Islet of Langerhans (tissue), 1 donor: ENCODE measurements around the gene KAT2B.
A peak's percentile ranks its signal among the peaks of the same experiment; 100 is the strongest.
"Not testable (repeated sequence)": the region's sequence is repeated elsewhere in the genome, so short reads cannot be mapped to it uniquely, and the experiment has no call there.

Experiments
- FAIRE-seq: peaks from one replicate; lab custom pipeline; 2011; peaks lifted over from hg19 to GRCh38; lab: Jason Lieb, UNC

The KAT2B gene

DNA sequence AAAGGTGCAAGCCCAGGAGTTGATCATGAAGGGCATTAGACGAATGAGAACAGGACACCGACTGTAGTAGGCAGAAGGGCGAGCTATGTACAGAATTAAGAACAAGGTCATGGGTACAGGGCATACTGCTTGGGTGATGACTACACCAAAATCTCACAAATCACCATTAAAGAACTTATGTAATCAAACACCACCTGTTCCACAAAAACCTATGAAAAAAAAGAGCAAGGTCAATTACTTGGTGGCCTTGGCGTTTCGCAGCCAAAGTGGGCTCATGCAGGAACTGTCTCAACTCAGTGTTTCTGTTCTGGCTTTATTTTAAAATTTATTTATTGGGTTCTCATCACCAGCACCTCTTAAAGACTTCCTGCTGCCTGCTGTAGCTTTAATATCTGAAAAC, 2.1 kb downstream of the KAT2B start:
- no peak for FAIRE-seq

DNA sequence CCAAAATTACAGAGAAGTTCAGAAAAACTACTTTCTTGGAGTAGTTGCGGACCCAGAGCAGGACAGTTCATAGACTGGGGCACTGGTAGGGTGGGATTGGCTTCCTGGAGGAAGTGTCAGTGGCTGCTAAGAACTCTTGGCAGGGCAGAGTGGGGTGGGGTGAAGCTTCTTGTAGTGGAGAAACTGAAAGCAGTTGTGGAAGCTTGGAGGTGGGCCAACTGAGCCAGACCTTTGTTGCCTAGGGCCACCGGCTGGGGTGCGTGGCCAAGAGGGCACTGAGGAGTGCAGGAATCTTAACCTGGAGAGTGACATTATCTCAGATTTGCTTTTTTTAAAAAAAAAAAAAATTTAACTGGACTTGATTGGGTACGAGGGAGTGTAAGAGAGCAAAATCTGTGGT, 3.1 kb downstream of the KAT2B start:
- FAIRE-seq, result no peak

DNA sequence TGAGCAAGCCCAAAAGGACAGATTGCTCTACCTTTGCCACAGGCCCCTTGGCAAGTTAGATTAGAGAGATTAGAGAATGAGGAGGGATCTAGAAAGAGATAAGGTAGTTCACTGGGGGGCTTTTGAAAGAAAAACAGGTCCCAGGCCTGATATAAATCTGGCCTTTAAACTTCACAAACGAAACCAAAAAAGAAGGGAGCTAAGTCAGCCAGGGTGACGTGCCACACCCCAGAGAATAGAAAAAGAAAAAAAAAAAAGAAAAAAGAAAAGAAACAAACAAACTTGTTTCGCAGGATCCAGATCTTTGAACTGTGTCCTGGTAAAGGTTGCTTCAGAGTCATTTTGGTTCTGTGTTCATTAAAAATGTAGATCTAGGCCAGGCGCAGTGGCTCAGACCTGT, 3.6 kb downstream of the KAT2B start:
- no peak for FAIRE-seq

DNA sequence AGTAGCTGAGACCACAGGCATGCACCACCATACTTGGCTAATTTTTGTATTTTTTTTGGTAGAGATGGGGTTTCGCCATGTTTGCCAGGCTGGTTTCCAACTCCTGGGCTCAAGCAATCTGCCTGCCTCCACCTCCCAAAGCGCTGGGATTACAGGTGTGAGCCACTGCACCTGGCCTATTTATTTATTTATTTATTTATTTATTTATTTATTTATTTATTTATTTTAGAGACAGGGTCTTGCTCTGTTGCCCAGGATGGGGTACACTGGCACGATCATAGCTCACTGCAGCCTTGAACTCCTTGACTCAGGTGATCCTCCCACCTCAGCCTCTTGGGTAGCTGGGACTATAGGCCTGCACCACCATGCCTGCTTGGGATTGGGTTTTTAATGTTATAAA, 4.9 kb downstream of the KAT2B start:
- FAIRE-seq, result not testable (repeated sequence)

DNA sequence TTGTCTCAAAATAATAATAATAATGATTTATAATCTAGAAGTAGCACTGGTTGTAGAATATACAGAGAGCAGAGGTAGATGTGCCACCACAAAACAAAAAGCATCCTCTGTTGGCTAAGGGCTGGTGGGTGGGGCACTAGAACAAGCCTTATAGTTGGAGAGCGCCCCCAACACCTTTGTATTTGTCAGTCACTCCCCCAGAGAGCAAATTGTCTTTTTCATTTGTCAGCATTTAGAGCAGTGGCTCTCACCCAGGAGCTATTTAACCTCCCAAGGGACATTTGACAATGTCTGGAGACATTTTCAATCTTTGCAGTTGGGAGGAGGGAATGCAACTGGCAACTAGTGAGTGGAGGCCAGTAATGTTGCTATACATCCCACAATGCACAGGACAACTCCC, 6.3 kb downstream of the KAT2B start:
- no peak for FAIRE-seq

DNA sequence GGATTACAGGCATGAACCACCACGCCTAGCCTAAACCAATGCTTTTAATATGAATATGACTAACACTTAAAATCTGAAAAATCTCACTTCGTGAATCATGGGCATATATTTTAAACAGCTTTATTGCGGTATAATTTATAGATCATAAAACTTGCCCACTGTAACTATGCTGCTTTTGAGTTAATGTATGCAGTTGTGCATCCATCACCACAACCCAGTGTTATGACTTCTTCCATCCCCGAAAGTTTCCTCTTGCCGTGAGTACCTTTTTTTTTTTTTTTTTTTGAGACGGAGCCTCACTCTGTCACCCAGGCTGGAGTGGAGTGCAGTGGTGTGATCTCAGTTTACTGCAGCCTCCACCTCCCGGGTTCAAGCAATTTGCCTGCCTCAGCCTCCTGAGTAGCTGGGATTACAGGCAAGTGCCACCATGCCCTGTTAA, 7.1 kb downstream of the KAT2B start:
- no peak for FAIRE-seq

DNA sequence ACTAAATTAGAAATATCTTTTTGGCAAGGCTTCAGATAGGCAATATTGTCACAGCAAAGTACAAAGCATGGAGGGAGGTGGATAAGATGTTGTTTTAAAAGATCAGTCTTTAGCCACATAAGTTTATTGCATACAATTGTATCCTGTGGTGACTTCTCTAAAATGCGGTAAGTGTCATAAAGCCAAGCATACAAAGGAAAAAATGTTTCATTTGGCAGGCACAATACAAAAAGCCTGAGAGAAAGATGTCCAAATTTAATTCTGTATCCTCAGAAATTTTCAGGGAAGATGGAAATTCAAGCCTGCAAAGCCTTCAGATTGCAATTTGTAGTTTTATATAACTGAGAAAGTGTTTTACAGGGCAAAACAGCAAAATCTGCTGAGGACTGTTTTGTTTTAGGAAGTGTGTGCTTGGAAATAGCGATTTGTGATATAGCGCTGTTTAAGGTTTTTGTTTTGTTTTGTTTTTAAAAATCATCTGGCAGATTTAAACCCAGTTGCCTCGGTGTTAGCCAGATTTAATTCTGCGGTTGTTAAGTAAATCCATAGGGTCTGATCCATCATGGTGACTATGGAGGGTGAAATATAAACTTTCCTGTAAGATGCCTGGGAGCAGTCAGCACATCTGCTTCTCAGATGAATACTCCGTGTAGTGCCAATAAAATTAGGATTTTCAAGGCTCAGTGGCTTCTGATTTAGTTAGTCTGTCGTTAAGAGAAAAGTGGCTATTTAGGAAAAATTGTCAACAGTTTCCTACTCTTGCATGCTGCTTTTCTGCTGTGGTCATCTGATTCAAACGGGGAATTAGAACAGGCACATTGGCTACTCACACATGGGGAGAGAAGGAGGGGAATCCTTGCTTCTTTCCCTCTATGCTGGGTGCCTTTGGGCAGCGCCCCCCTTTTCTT, 8.0 kb downstream of the KAT2B start:
- FAIRE-seq, result peak; percentile 66

DNA sequence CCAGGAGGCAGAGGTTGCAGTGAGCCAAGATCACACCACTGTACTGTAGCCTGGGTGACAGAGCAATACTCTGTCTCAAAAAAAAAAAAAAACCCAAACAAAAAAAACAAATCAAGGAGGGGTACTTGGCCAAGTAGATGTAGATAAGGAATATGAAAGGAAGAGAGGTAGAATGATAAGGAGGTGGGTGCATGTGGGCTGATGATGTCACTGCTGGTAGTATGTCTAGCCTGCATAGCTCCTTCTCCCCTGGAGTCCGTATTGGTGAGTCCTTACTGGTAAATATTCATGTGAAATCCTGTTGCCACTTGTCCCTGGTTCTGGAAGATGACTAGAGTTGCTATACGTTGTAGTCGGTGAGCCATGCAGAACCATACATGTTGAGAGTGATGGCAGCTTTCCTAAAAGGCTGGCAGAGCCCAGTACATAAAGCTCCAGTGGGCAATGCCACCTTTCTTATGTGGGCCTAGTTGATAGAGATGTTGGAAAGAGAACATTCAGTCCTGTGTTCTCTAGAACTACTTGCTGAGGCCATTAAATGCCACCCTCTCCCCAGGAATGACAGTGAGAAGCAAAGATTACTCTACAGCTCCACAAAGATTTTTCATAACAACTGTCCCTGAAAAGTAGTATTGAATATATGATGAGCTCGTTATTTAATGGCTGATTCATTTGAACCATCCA, 11.0 kb downstream of the KAT2B start:
- FAIRE-seq, result no peak

DNA sequence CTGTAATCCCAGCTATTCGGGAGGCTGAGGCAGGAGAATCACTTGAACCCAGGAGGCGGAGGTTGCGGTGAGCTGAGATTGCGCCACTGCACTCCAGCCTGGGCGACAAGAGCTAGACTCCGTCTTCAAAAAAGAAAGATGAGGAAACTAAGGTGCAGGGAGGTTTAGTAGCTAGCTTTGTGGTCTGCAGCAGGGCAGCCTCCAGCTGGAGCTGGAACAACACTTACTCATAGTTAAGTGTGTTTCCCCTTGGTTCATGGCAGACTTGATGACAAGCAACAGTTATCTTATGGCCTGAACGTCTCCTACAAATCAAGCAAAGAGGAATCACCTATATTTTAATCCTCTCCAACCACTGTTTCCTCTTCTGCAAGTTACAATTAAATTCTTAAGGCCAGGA, 12.6 kb downstream of the KAT2B start:
- no peak for FAIRE-seq

DNA sequence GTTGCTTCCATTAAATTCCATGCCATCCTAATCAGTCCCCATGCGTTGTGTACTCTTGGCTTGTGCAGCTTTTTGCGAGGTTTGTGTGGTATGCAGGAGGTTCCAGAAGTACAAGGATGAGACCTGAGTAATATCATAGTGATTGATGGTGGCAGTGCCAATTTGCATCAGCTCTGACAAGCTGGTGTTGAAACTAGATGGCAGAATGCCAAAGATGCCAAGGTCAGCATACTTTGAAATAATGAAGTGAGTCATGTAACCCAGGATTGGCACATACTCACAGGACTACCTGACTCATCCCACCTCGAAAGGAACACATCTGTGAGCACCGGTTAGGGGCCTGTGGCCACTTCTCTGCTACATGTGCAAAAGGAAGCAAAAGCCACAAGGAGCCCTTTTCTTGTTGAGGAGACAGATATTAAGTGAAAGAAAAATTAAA, 14.3 kb downstream of the KAT2B start:
- FAIRE-seq, result no peak

DNA sequence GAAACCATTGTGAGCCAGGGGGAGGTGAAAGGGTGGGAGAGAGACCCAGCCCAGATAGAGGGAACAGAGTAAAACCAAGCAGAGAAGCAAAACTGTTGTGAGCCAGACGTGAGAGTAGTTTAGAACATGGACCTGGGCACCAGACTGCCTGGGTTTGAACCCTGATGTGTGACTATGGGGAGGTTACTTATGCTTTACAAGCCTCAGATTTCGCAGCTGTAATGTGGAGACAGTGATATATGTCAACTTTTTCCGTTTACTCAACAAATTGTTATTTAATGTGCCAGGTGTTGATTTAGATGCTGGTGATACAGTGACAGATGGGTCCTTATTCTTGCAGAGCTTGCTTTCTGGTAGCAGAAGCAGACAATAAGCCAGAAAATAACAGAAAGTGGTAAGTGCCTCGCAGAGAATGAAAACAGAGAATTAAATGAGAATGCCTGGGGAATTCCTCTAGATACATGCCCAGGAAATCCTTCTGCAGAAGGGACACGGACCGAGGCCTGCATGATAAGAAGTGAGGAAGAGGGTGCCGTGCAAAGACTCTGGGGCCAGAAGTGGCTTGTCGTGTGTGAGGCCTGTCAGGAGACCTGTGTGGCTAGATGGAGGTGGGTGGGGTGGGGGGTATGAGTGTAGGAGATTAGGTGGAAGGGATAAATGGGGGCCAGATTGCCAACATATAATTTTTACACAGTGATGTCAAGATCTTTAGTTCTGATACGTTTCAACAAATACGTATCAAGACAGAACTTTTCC, 15.0 kb downstream of the KAT2B start:
- peak; percentile 45 for FAIRE-seq

DNA sequence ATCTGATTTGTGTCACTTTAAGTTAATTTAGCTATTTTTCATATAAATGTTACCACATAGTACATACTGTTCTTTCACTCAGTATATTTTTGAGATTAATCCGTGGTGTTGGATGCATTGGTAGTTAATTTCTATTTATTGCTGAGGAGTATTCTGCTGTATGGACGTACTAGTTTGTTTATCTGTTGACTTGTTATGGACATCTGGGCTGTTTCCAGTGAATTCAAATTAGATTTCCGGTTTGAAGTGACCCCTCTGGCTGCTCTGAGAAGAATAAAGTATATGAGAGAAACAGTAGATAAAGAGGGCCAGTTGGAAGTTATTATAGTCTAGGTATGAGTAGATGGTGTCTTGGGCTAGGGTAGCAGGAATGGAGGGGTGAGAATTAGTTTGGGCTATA, 15.6 kb downstream of the KAT2B start:
- FAIRE-seq, result no peak

DNA sequence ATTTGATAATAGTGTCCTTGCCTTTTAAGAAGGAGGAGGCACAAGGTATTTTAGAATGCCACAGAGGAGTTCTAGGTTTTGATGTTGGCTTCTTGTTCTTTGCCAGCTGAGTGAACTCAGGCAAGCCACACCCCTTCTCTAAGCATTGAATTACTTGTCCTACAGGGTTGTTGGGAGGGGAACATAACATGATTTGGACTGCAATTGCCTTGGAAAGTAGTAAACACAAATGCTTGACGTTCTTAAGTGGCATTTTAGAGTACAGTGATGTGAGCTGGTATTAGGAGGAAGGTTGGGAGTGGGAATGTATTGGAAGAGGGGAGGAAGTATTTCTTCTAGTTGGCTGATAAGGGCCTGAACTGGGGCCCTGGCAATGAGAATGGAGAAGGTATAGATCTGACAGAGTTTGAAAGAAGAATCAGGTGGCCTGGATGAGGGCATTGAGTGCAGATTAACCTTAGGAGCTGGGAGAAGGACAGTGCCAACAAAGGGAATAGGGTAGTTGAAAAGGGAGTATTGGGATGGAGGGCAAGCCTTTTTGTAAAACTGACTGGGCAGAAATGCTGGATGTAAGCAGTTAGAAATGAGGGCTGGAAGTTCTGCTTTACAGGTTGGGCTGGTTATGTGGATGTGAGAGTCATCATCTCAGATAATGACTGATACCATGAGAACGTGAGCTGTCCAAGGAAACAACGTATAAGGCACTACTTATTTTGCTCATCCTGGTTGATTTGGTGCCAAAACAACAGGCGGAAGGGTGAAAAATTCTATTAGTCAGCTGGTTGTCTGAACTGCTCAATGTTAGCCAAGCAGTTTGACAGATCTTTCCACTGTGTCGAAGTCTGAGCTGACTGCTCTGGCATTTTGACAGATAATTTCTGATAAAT, 16.7 kb downstream of the KAT2B start:
- FAIRE-seq, result peak; percentile 41

DNA sequence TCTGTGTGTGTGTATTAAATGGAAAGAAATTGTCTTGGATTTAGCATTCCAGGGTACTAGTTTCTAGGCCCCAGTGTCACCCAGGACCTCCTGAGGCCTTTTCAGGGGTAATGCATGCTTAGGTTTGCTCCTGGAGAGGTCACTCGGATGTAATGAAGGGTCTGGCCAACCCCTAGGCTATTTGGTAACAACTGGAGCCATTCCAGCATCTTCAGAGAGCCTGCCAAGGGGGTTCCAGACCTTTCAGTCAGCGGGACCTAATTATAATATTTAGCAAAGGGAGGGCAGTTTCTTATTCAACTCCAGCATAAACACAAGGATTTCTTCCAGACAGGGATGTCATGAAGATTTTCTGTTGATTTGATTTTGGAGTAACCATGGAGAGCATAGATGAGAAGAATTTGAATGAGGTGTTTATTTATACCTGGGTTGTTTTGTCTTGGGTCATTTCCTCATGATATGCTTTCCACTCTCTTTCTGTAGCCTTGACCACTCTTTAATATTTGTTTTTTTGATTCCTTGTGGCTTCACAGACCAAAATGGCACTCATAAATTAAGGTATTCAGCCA, 17.4 kb downstream of the KAT2B start:
- no peak for FAIRE-seq

DNA sequence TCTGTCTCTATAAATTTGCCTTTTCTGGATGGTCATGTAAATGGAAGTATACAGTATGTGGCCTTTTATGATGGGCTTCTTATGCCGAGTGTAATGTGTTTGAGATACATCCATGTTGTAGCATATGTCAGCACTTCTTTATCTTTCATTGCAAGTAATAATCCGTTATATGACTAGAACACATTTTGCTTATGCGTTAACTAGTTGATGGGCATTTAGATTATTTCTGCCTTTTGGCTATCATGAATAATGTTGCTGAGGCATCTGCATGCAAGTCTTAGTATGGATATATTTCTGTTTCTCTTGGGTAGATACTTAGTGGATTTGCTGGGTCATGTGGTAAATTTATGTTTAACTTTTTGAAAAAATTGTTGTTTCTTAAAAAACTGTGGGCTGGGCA, 19.7 kb downstream of the KAT2B start:
- FAIRE-seq, result no peak

DNA sequence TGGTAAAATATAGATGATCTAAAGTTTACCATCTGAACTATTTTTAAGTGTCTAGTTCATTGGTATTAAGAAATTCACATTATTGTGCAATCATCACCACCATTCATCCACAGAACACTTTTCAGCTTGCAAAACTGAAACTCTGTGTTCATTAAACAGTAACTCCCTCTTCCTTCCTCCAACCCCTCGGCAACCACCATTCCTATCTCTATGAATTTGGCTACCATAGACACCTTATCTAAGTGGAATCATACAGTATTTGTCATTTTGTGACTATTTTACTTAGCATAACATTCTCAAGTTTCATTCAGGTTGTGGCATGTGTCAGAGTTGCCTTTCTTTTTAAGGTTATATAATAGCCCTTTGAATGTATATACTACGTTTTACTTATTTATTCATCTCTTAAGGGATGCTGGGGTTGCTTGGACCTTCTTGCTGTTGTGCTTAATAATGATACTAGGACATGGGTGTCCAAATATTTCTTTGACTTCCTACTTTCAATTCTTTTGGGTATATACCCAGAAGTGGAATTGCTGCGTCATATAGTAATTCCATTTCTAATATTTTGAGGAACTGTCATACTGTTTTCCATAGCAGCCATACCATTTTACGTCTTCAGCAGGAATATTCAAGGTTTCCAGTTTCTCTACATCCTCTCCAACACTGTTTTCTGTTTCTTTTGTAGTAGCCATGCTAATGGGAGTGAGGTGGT, 20.9 kb downstream of the KAT2B start:
- FAIRE-seq, result no peak

DNA sequence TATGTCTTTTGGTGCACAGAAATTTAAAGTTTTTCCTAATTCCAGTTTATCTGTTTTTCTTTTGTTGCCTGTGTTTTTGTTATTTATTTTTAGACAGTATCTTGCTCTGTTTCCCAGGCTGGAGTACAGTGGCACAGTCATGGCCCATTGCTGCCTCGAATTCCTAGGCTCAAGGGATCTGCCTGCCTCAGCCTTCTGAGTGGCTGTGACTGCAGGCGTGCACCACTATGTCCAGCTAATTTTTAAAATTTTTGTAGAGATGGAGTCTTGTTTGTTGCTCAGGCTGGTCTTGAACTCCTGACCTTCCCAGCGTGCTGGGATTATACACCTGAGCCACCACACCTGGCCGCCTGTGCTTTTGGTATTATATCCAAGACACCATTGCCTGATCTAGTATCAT, 22.8 kb downstream of the KAT2B start:
- no peak for FAIRE-seq

DNA sequence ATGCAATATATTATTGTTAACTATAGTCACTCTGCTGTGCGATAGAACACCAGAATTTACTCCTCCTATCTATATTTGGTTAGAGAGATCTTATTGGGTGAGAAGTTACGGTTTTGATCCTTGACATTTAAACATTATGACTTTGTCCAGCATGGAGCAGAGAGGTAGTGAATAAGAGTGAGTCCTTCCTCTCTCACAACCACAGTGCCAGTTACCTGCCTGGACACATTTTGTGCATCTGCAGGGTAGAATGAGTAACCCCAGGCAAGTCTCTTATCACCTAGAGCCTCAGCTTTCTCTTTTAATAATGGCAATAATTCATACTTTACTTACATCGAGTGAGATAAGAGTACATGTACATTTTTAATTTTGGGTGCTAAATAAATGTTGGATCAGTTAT, 24.1 kb downstream of the KAT2B start:
- FAIRE-seq, result no peak

DNA sequence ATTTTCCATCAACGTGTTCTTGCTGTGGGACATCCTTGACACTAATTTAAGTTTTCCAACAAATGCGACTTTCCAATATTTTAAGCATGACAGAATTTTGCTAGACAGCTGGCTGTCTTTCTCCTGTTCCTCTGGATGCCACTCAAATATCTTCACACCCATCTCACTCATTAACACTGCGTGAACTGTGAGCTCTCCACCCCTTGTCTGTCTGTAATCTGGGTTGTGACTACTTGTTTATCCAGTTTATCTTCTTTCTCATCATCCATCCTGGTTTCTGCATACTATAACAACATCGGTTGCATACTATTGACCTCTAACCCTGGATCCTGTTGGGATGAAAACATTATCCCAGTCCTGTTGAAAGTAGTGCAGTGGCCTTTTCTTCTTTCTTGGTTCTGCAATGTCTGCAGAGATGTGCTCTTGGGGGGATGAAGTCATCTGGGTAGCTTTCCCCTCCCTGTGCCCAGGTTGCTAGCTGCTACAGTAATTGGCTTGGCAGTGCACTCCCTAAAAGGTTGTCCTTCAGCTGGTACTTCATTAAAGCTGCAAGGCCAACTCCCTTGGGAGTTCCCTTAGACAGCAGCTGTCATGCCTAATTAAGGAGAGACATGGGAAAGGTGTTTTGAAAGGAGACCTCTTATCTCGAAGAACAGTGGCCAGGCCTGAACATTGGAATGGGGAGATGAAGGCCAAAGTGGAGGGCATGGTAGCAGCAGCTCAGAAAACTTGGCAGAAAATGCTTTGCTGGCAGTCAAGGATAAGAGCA, 24.7 kb downstream of the KAT2B start:
- FAIRE-seq, result no peak

DNA sequence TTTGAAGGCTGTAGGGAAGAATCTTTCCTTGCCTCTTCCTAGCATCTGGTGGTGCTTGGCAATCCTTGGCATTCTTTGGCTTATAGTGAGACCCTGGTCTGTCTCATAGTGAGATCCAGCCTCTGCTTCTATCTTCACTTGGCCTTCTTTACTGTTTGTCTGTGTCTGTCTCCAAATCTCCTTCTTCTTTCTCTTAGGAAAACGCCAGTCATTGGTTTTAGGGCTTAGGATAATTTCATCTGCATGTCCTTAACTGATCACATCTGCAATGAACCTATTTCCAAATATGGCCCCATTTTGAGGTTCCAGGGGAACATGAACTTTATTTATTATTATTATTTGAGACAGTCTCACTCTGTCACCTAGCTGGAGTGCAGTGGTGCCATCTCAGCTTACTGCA, 25.8 kb downstream of the KAT2B start:
- FAIRE-seq, result no peak
